Activated naive CD4-positive, alpha-beta T cell treated with anti-CD3 and anti-CD28 coated beads, Interleukin-2, amount 10 ng/mL, durations not matched to agents 5 hours and 36 hours (primary cell): ENCODE measurements around the gene GGTLC2. TPM values are rescaled to one million over a fixed set of nuclear protein-coding genes. Genes with fewer than 3 reads are reported as not detected.

Source experiments
- total RNA-seq, 2 experiments: library from RNA; stranded (reverse); gene quantifications; one replicate each; pipeline ENCODE4 v1.2.3, GENCODE V29; 2021

The GGTLC2 gene
- total RNA-seq, result not detected

DNA sequence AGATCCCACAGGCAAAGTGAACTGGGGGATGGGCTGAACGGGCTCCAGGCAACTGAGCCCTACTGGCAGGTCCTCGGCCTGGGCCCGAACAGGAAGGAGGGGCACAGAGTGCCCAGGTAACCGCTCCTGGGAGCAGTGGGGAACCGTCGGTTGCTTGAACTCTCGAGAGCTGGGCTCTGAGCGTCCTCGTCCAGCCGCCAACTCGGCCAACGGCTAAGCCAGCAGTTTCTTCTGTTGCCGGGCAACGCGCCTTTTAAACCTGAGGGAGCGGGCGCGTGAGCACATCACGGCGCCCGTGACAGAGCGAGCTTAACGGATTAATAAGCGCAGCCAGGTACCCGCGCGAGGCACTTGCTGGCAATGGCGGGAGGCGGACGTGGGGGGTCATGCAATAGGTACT, at the start of gene GGTLC2:
GGTLC2 (plus strand) TSS at position 301 of the 400 bp plus-strand sequence. CDS start 1,732 bp downstream, outside the sequence.

Other genes starting within 250 kb of the GGTLC2 start
- gene ZNF280B, start 135.9 kb upstream of the GGTLC2 start, total RNA-seq, result 1 to 10 TPM; 1.7 to 1.9 TPM
- not detected for gene ZNF280A, start 124.3 kb upstream of the GGTLC2 start, total RNA-seq
- gene PRAME, start 85.3 kb upstream of the GGTLC2 start, total RNA-seq, result not detected
- not detected for gene IGLL5, start 243.2 kb downstream of the GGTLC2 start, total RNA-seq